ENCODE results near the gene ABI3BP. TPM values are rescaled to one million over a fixed set of nuclear protein-coding genes. Genes with fewer than 3 reads are reported as not detected.
A peak's percentile ranks its signal among the peaks of the same experiment; 100 is the strongest.

Gene ABI3BP
- total and polyA plus RNA-seq, 11 donors, result 7.8 to 96.6 (median 26.4) TPM

DNA sequence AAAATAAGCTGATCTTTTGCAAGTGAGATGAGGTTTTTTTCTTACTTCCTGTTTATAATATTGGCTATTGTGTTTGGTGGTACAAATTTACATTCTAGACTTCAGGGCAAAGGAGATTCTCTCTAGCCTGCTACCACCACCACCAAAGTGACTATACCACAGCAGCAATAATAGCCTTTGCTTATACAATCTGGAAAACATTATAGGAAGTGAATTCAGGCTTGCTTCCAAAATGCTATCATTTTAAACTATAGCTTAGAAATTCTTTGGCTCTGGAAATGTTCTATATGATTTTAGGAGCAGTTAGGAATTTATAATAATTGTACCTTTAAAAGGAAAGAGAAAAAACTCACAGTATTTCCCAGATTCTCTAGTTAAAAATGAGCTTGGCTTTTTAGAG, 189.5 kb downstream of the ABI3BP start:
- ATAC-seq (no peak), DNase-seq (no peak)
- no peaks in the 10 kb centered on the region for H3K27me3 ChIP-seq
- TF ChIP-seq, protein P1, sequence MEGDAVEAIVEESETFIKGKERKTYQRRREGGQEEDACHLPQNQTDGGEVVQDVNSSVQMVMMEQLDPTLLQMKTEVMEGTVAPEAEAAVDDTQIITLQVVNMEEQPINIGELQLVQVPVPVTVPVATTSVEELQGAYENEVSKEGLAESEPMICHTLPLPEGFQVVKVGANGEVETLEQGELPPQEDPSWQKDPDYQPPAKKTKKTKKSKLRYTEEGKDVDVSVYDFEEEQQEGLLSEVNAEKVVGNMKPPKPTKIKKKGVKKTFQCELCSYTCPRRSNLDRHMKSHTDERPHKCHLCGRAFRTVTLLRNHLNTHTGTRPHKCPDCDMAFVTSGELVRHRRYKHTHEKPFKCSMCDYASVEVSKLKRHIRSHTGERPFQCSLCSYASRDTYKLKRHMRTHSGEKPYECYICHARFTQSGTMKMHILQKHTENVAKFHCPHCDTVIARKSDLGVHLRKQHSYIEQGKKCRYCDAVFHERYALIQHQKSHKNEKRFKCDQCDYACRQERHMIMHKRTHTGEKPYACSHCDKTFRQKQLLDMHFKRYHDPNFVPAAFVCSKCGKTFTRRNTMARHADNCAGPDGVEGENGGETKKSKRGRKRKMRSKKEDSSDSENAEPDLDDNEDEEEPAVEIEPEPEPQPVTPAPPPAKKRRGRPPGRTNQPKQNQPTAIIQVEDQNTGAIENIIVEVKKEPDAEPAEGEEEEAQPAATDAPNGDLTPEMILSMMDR (IDR thresholded peaks at IDR 0.05), result no peak
- TF ChIP-seq POLR2A (IDR thresholded peaks at IDR 0.05), result no peak
- no peaks in the 10 kb centered on the region for H3K9me3 ChIP-seq
- H3K36me3 ChIP-seq, result peaks cover 0 to 20% (median 0%) of the 10 kb centered on the region in 9 donors
- no peak overlapping the region for H3K27ac ChIP-seq
- H3K4me1 ChIP-seq, result no peaks in the 10 kb centered on the region
- intact Hi-C loops (cut with DNase I), result no loop called here
- H3K4me3 ChIP-seq, result no peak overlapping the region

DNA sequence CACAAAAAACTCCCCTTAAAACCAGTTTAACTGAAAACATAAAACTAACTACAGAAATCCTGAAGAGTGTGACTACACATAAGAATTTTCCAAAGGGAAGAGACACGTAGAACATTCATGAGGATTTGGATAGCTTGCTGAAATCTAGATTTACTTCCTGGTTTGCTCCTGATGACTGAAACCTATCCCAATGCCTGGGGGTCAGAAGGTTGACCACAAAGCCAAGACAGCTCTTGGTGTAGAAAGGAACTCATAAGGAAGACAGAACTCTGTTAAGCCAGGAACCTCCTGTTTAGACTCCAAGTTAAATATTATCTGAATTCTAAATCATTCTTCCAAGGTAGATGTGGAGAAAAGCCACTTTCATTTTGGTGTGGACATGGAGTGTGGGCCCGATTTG, 191.1 kb downstream of the ABI3BP start:
- Histone ChIP-seq H3K27ac (no peak overlapping the region), H3K27me3 (no peaks in the 10 kb centered on the region), H3K4me1 (no peaks in the 10 kb centered on the region), H3K4me3 (no peak overlapping the region), H3K36me3 (peaks cover 0 to 20% (median 0%) of the 10 kb centered on the region in 9 donors), H3K9me3 (no peaks in the 10 kb centered on the region)
- DNase-seq, result no peak
- ATAC-seq, result no peak
- intact Hi-C loops (cut with DNase I), result no loop called here
- 88 to 92% (median 90%) methylated on average over 2 of the region's 2 CpGs for WGBS, 4 donors
- TF ChIP-seq, protein P1 (IDR thresholded peaks at IDR 0.05), result no peak
- TF ChIP-seq POLR2A (IDR thresholded peaks at IDR 0.05), result no peak

DNA sequence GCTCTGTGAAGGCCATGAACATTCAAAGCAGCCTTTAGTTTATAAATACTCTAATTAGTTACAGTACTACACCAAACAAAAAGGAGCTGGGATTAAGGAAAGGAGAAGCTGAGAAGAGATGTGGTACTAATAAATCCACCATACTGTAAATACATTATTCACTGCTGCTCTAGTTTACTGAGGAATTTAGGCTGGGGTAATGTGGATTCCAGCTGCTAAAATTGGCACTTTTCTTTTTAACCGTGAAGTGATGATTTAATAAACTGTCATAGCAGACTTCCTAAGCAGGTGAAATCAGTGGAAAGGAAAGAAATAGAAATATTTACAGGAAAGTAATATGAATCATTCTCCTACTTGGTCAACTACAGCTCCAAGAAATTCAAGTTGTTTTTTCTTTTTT, 195.2 kb downstream of the ABI3BP start:
- Histone ChIP-seq H3K27me3 (no peaks in the 10 kb centered on the region), H3K4me3 (no peak overlapping the region), H3K36me3 (peaks cover 0 to 12% (median 0%) of the 10 kb centered on the region in 9 donors), H3K9me3 (no peaks in the 10 kb centered on the region), H3K27ac (no peak overlapping the region), H3K4me1 (peaks cover 0 to 9% (median 0%) of the 10 kb centered on the region in 12 donors)
- intact Hi-C loops (cut with DNase I), result loop anchor here in 3 of 10 donors (5.0 to 10.0 kb wide), 3 partner anchors 63 to 336 kb away; no protein-coding TSS in a partner anchor
- DNase-seq (no peak), ATAC-seq (no peak)
- TF ChIP-seq, protein P1 (IDR thresholded peaks at IDR 0.05), result no peak
- no peak for TF ChIP-seq POLR2A (IDR thresholded peaks at IDR 0.05)
- WGBS, 4 donors, result 54 to 71% (median 64%) methylated on average over 1 of the region's 1 CpG

DNA sequence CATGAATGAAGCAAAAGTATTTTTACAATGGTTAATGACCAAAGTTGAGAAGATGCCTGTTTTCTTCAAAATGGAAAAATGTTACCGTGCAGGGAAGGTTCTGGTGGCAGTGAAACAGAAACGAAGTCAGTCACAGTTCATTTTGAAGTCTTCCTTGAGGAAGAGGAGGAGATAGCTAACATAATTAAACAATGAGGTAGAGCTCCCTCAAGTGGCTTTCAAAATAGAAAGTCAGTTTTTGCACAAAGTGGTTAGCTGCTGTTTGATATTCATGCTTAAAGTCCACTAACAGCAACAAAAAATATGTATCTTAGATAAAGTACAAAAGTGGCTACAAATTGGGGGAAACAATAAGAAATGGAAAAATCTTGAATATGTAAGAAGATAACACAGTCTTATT, 196.7 kb downstream of the ABI3BP start:
- 13 to 17% (median 15%) methylated on average over 2 of the region's 2 CpGs for WGBS, 4 donors
- Histone ChIP-seq H3K4me3 (no peak overlapping the region), H3K27ac (no peak overlapping the region), H3K36me3 (peaks cover 0 to 17% (median 0%) of the 10 kb centered on the region in 9 donors), H3K27me3 (no peaks in the 10 kb centered on the region), H3K4me1 (peaks cover 0 to 9% (median 0%) of the 10 kb centered on the region in 12 donors), H3K9me3 (no peaks in the 10 kb centered on the region)
- TF ChIP-seq, protein P1 (IDR thresholded peaks at IDR 0.05), result peak in 9 of 12 donors; percentile 12 to 46 (median 35)
- no peak for TF ChIP-seq POLR2A (IDR thresholded peaks at IDR 0.05)
- ATAC-seq, result no peak
- DNase-seq, result no peak
- intact Hi-C loops (cut with DNase I), result loop anchor here in 3 of 10 donors (5.0 to 10.0 kb wide), 3 partner anchors 62 to 334 kb away; no protein-coding TSS in a partner anchor
